CD14-positive monocyte (primary cell): ENCODE measurements around the gene DNAH2. TPM values are rescaled to one million over a fixed set of nuclear protein-coding genes. Genes with fewer than 3 reads are reported as not detected.

ENCODE experiments used
- DNase-seq, 3 donors: peaks; one replicate each; pipeline ENCODE4 v3.0.0-alpha.2; 2011 to 2022
- H2AFZ ChIP-seq: 2 replicates; pipeline ENCODE4 v1.6.0; 2012; ENCODE audit warnings: mild to moderate bottlenecking, low read depth, low read length, inconsistent platforms; ENCODE audit not compliant: insufficient read depth, poor library complexity, severe bottlenecking
- H3K27ac ChIP-seq, 2 donors: 1 replicate in 1 of 2; 2 replicates in 1 of 2; pipeline ENCODE4 v1.5.1; 2012 to 2013; ENCODE audit warnings: low read length in 2 of 2, control low read depth in 1 of 2, inconsistent platforms in 1 of 2, low read depth in 1 of 2, mild to moderate bottlenecking in 1 of 2
- H3K27me3 ChIP-seq, 2 donors: one replicate each; pipeline versions ENCODE4 v1.6.0 to v1.6.1; 2011 to 2013; ENCODE audit warnings: low read length in 2 of 2; ENCODE audit not compliant: control insufficient read depth in 2 of 2, insufficient read depth in 2 of 2
- H3K36me3 ChIP-seq, 2 donors: replicated peaks in 1 of 2; 1 replicate in 1 of 2; 2 replicates in 1 of 2; pipeline versions ENCODE4 v1.5.1 to v1.6.1; 2012 to 2013; ENCODE audit warnings: low read length in 2 of 2, control low read depth in 1 of 2, inconsistent platforms in 1 of 2, mild to moderate bottlenecking in 1 of 2; ENCODE audit not compliant: insufficient read depth in 2 of 2, control insufficient read depth in 1 of 2
- H3K4me1 ChIP-seq, 2 donors: 1 replicate in 1 of 2; 2 replicates in 1 of 2; pipeline versions ENCODE4 v1.5.1 to v1.6.1; 2012 to 2013; ENCODE audit warnings: low read length in 2 of 2, control low read depth in 1 of 2, inconsistent platforms in 1 of 2, mild to moderate bottlenecking in 1 of 2, moderate library complexity in 1 of 2; ENCODE audit not compliant: insufficient read depth in 2 of 2, control insufficient read depth in 1 of 2
- H3K4me2 ChIP-seq: replicated peaks from 2 replicates; pipeline ENCODE3; 2012; ENCODE audit warnings: low read length, moderate library complexity, mild to moderate bottlenecking; ENCODE audit not compliant: poor library complexity, severe bottlenecking; ENCODE audit errors: extremely low read depth
- H3K4me3 ChIP-seq, 3 experiments: fragments of 200-600 bp in 1 of 3; sonication (generic) in 1 of 3; replicated peaks in 1 of 3; 1 replicate in 2 of 3; 2 replicates in 1 of 3; pipeline ENCODE4 v1.5.1; 2011 to 2013; ENCODE audit warnings: low read length in 3 of 3, mild to moderate bottlenecking in 3 of 3, control low read depth in 2 of 3, low read depth in 2 of 3, inconsistent platforms in 1 of 3, moderate library complexity in 1 of 3
- H3K79me2 ChIP-seq: 2 replicates; pipeline ENCODE4 v1.6.0; 2012; ENCODE audit warnings: mild to moderate bottlenecking, control low read depth, inconsistent platforms, low read length, moderate library complexity; ENCODE audit not compliant: insufficient read depth
- H3K9ac ChIP-seq: 2 replicates; pipeline ENCODE4 v1.6.0; 2017; ENCODE audit warnings: low read length, mild to moderate bottlenecking; ENCODE audit not compliant: insufficient read depth, poor library complexity, severe bottlenecking
- H3K9me3 ChIP-seq, 2 donors: replicated peaks in 1 of 2; 1 replicate in 1 of 2; 2 replicates in 1 of 2; pipeline versions ENCODE4 v1.5.1 to v1.6.1; 2012 to 2013; ENCODE audit warnings: low read length in 2 of 2, control low read depth in 1 of 2; ENCODE audit not compliant: control insufficient read depth in 1 of 2, insufficient read depth in 1 of 2
- H4K20me1 ChIP-seq: 2 replicates; pipeline ENCODE4 v1.6.0; 2012; ENCODE audit warnings: mild to moderate bottlenecking, low read length, control low read depth, moderate library complexity; ENCODE audit not compliant: insufficient read depth
- H3K27ac Mint-ChIP-seq, 7 donors: one replicate each; pipeline ENCODE4 v1.8.0; 2020; ENCODE audit warnings: mild to moderate bottlenecking in 7 of 7, mixed read lengths in 7 of 7, moderate library complexity in 6 of 7, inconsistent platforms in 2 of 7
- H3K27me3 Mint-ChIP-seq, 3 donors: one replicate each; pipeline ENCODE4 v1.8.0; 2021 to 2022; ENCODE audit warnings: low read depth in 3 of 3, mild to moderate bottlenecking in 3 of 3, mixed read lengths in 3 of 3, moderate library complexity in 3 of 3, inconsistent platforms in 1 of 3
- H3K36me3 Mint-ChIP-seq, 2 donors: one replicate each; pipeline ENCODE4 v1.8.0; 2020; ENCODE audit warnings: mixed read lengths in 2 of 2, inconsistent platforms in 1 of 2, mild to moderate bottlenecking in 1 of 2
- H3K4me1 Mint-ChIP-seq: one replicate; pipeline ENCODE4 v1.8.0; 2020; ENCODE audit warnings: mild to moderate bottlenecking, mixed read lengths
- H3K4me3 Mint-ChIP-seq, 2 donors: one replicate each; pipeline ENCODE4 v1.8.0; 2020; ENCODE audit warnings: mild to moderate bottlenecking in 2 of 2, mixed read lengths in 2 of 2, moderate library complexity in 1 of 2
- H3K9me3 Mint-ChIP-seq, 7 donors: one replicate each; pipeline ENCODE4 v1.8.0; 2020 to 2022; ENCODE audit warnings: mixed read lengths in 7 of 7, mild to moderate bottlenecking in 6 of 7, moderate library complexity in 6 of 7, inconsistent platforms in 2 of 7
- CTCF ChIP-seq: fragments of 200-600 bp; IDR thresholded peaks from one replicate; pipeline ENCODE4 v1.8.0; 2022; ENCODE audit warnings: antibody characterized with exemption, mild to moderate bottlenecking
- WGBS: methylation state at CpG from one replicate; pipeline ENCODE4 v1.1.5; 2013; ENCODE audit warnings: missing lambda C conversion rate; ENCODE audit not compliant: insufficient coverage; 5-methylcytosine and 5-hydroxymethylcytosine counted together
- intact Hi-C, 2 donors: fragments of 100-400 bp; cut with micrococcal nuclease; formaldehyde crosslinking; loops; one replicate each; pipeline versions ENCODE4 v1.15.0 to v1.15.1; 2023
- polyA plus RNA-seq, 3 donors: library from polyadenylated mRNA; depleted of rRNA in 1 of 3; unstranded in 2 of 3; stranded (reverse) in 1 of 3; fragments of 300-500 nt in 2 of 3; fragments of >200 nt in 1 of 3; fragmentation: Illumina TruSeq in 2 of 3; gene quantifications; 1 replicate in 2 of 3; 2 replicates in 1 of 3; pipeline ENCODE4 v1.2.3, GENCODE V29; 2012 to 2021

DNAH2 gene
- polyA plus RNA-seq, 3 donors = 0.03 to 0.15 TPM; not detected in 1

GRCh38 chr17:7748076-7748775 lies 30.7 kb downstream of the DNAH2 start:
- no peak overlapping the region for H3K4me2 ChIP-seq
- peaks cover 8% of the 10 kb centered on the region in 2 donors for H3K9me3 ChIP-seq
- no peak overlapping the region for H3K27ac Mint-ChIP-seq

GRCh38 chr17:7750321-7750821 lies 32.8 kb downstream of the DNAH2 start:
- Histone ChIP-seq H3K79me2 (no peaks in the 10 kb centered on the region), H3K27ac (no peak overlapping the region), H3K9me3 (peaks cover 8% of the 10 kb centered on the region in 2 donors), H3K9ac (no peak overlapping the region), H3K36me3 (no peaks in the 10 kb centered on the region), H4K20me1 (no peaks in the 10 kb centered on the region), H3K27me3 (no peaks in the 10 kb centered on the region), H3K4me3 (no peak overlapping the region), H3K4me2 (no peak overlapping the region), H3K4me1 (peaks cover 0 to 10% of the 10 kb centered on the region in 2 donors), H2AFZ (no peak overlapping the region)
- WGBS = no CpG with 5 or more reads among the region's 4 CpGs
- Mint-ChIP-seq H3K9me3 (peaks cover 5 to 14% (median 11%) of the 10 kb centered on the region in 7 donors), H3K27ac (no peak overlapping the region), H3K4me1 (peaks cover 7% of the 10 kb centered on the region), H3K27me3 (peaks cover 0 to 9% (median 7%) of the 10 kb centered on the region in 3 donors), H3K36me3 (peaks cover 0 to 4% of the 10 kb centered on the region in 2 donors), H3K4me3 (no peak overlapping the region)
- intact Hi-C loops = no loop called here
- TF ChIP-seq CTCF = no peak
- DNase-seq = no peak

More at GRCh38 chr17:7748076-7748775, 30.7 kb downstream of the DNAH2 start:
- Mint-ChIP-seq H3K4me1 (peaks cover 11% of the 10 kb centered on the region), H3K27me3 (peaks cover 0 to 4% (median 4%) of the 10 kb centered on the region in 3 donors), H3K9me3 (peaks cover 5 to 14% (median 11%) of the 10 kb centered on the region in 7 donors), H3K4me3 (no peak overlapping the region), H3K36me3 (peaks cover 0 to 4% of the 10 kb centered on the region in 2 donors)
- H3K4me3 ChIP-seq = no peak overlapping the region
- no peak overlapping the region for H3K9ac ChIP-seq
- intact Hi-C loops = loop anchor here in 1 of 2 donors (10.0 kb wide), 1 partner anchor 307 kb away; no protein-coding TSS in a partner anchor
- H4K20me1 ChIP-seq = no peaks in the 10 kb centered on the region
- H3K27ac ChIP-seq = no peak overlapping the region
- H3K27me3 ChIP-seq = no peaks in the 10 kb centered on the region
- no peak for TF ChIP-seq CTCF
- no peak overlapping the region for H2AFZ ChIP-seq
- H3K79me2 ChIP-seq = no peaks in the 10 kb centered on the region
- WGBS = no CpG with 5 or more reads among the region's 10 CpGs
- no peak for DNase-seq
- H3K36me3 ChIP-seq = no peaks in the 10 kb centered on the region
- peaks cover 0 to 8% of the 10 kb centered on the region in 2 donors for H3K4me1 ChIP-seq
